HCT116 (cell line): ENCODE results near the gene CTSV. TPM values are rescaled to one million over a fixed set of nuclear protein-coding genes. Genes with fewer than 3 reads are reported as not detected.
A peak's percentile ranks its signal among the peaks of the same experiment; 100 is the strongest.
"Not testable (repeated sequence)": the region's sequence is repeated elsewhere in the genome, so short reads cannot be mapped to it uniquely, and the experiment has no call there.

Experiments used
- ATAC-seq: fragments of 200-7000 bp; cut with Tn5 transposase; 2 replicates; pipeline ENCODE4 v1.9.1; 2020; ENCODE audit warnings: mild to moderate bottlenecking, moderate library complexity
- BruUV-seq: library from RNA; stranded (reverse); fragments of 400-500 nt; replicated peaks from 2 replicates; lab custom pipeline; 2021; lab: Mats Ljungman, UMichigan
- CTCF ChIA-PET: fragments of 300-600 bp; sonication (Branson Sonifier 250); formaldehyde crosslinking; loops from one replicate; lab custom pipeline; 2021; ENCODE audit warnings: antibody characterized with exemption; lab: Charles Lee
- POLR2A ChIA-PET: fragments of 300-600, 350-600 bp; sonication (Branson Sonifier 250); formaldehyde crosslinking; loops from one replicate; lab custom pipeline; 2021; ENCODE audit warnings: antibody characterized with exemption; lab: Charles Lee
- RAD21 ChIA-PET, 2 experiments: fragments of 300-600 bp; sonication (Branson Sonifier 250); formaldehyde crosslinking; loops; one replicate each; lab custom pipeline; 2023; ENCODE audit warnings: low total read pairs in 2 of 2; ENCODE audit not compliant: uncharacterized antibody in 2 of 2, unreplicated experiment in 2 of 2, low non-redundant PET in 1 of 2; lab: Charles Lee
- DNase-seq: peaks from one replicate; pipeline ENCODE4 v3.0.0-alpha.2; 2010; ENCODE audit warnings: low read depth, low spot score
- H2AFZ ChIP-seq: fragments of 200-600 bp; shearing (Covaris generic), sonication (generic); 2 replicates; pipeline ENCODE4 v1.6.1; 2017; ENCODE audit warnings: low read depth, mixed run types, mixed read lengths, antibody characterized with exemption, low read length; ENCODE audit not compliant: poor library complexity, severe bottlenecking
- H3K27ac ChIP-seq: 2 replicates; pipeline ENCODE4 v1.5.1; 2012; ENCODE audit warnings: low read depth, low read length
- H3K27me3 ChIP-seq: fragments of 200-600 bp; sonication (generic); 2 replicates; pipeline ENCODE4 v1.6.1; 2016; ENCODE audit warnings: mixed run types, low read length, mixed read lengths; ENCODE audit not compliant: insufficient read depth
- H3K36me3 ChIP-seq, 2 experiments: fragments of 200-500 bp in 1 of 2; fragments of 200-600 bp in 1 of 2; sonication (Bioruptor generic) in 1 of 2; sonication (generic) in 1 of 2; 2 replicates each; pipeline versions ENCODE4 v1.5.1 to v1.6.1; 2014 to 2016; ENCODE audit warnings: low read length in 2 of 2, inconsistent platforms in 1 of 2, mixed read lengths in 1 of 2, mixed run types in 1 of 2; ENCODE audit not compliant: insufficient read depth in 2 of 2, control insufficient read depth in 1 of 2
- H3K4me1 ChIP-seq, 2 experiments: fragments of 200-600 bp in 1 of 2; sonication (generic) in 1 of 2; 2 replicates each; pipeline versions ENCODE4 v1.5.1 to v1.6.1; 2012 to 2017; ENCODE audit warnings: low read length in 2 of 2, inconsistent platforms in 1 of 2, mild to moderate bottlenecking in 1 of 2, mixed read lengths in 1 of 2, mixed run types in 1 of 2, moderate library complexity in 1 of 2; ENCODE audit not compliant: insufficient read depth in 2 of 2, control insufficient read depth in 1 of 2
- H3K4me2 ChIP-seq: fragments of 200-600 bp; sonication (generic); 2 replicates; pipeline ENCODE4 v1.6.1; 2017; ENCODE audit warnings: mixed run types, low read length, mixed read lengths
- H3K4me3 ChIP-seq, 2 experiments: fragments of 200-600 bp in 1 of 2; sonication (generic) in 1 of 2; replicated peaks in 1 of 2; 2 replicates each; pipeline ENCODE4 v1.5.1; 2011 to 2016; ENCODE audit warnings: low read length in 2 of 2, control low read depth in 1 of 2, low read depth in 1 of 2, mild to moderate bottlenecking in 1 of 2, mixed read lengths in 1 of 2, mixed run types in 1 of 2
- H3K79me2 ChIP-seq: fragments of 200-600 bp; sonication (generic); 2 replicates; pipeline ENCODE4 v1.6.1; 2017; ENCODE audit warnings: mild to moderate bottlenecking, mixed run types, low read length, moderate library complexity, mixed read lengths; ENCODE audit not compliant: insufficient read depth
- H3K9ac ChIP-seq: fragments of 200-600 bp; sonication (generic); 2 replicates; pipeline ENCODE4 v1.6.1; 2016; ENCODE audit warnings: low read length, mixed read lengths
- H3K9me2 ChIP-seq: fragments of 200-600 bp; sonication (generic), shearing (Covaris generic); 2 replicates; pipeline ENCODE4 v1.6.1; 2017; ENCODE audit warnings: mixed run types, mild to moderate bottlenecking, moderate library complexity; ENCODE audit not compliant: insufficient read depth
- H3K9me3 ChIP-seq, 2 experiments: fragments of 200-500 bp in 1 of 2; fragments of 200-600 bp in 1 of 2; sonication (Bioruptor generic) in 1 of 2; sonication (generic) in 1 of 2; 2 replicates each; pipeline ENCODE4 v1.6.1; 2014 to 2017; ENCODE audit warnings: low read length in 2 of 2, mixed read lengths in 2 of 2, inconsistent platforms in 1 of 2, low read depth in 1 of 2, mild to moderate bottlenecking in 1 of 2, mixed run types in 1 of 2, moderate library complexity in 1 of 2; ENCODE audit not compliant: control insufficient read depth in 1 of 2, insufficient read depth in 1 of 2
- H4K20me1 ChIP-seq: fragments of 200-600 bp; sonication (generic), shearing (Covaris generic); 2 replicates; pipeline ENCODE4 v1.6.1; 2017; ENCODE audit warnings: mixed run types, mild to moderate bottlenecking, moderate library complexity; ENCODE audit not compliant: insufficient read depth
- CBX3 ChIP-seq: IDR thresholded peaks from 2 replicates; pipeline ENCODE4 v1.6.1; 2012; ENCODE audit warnings: low read depth
- intact Hi-C: fragments of 100-400 bp; cut with micrococcal nuclease; formaldehyde crosslinking; loops from 2 replicates; pipeline ENCODE4 v1.10.0; 2022
- total RNA-seq: library from RNA; stranded (reverse); gene quantifications from one replicate; pipeline ENCODE4 v1.2.1, GENCODE V29; 2021; ENCODE audit not compliant: unreplicated experiment
- TF ChIP-seq, protein P1 (sequence below), 3 experiments: fragments of 200-600 bp in 1 of 3; sonication (generic) in 1 of 3; IDR thresholded peaks in 2 of 3; conservative IDR thresholded peaks in 1 of 3; 2 replicates each; pipeline ENCODE4 v1.5.1; 2012 to 2017; ENCODE audit warnings: low read depth in 2 of 3, low read length in 2 of 3, antibody characterized with exemption in 1 of 3, borderline replicate concordance in 1 of 3, control low read depth in 1 of 3, mild to moderate bottlenecking in 1 of 3, mixed read lengths in 1 of 3, mixed run types in 1 of 3, moderate library complexity in 1 of 3; ENCODE audit not compliant: insufficient read depth in 1 of 3

CTSV gene
- total RNA-seq, 1 experiment from 2014 or later = 15.5 TPM

DNA sequence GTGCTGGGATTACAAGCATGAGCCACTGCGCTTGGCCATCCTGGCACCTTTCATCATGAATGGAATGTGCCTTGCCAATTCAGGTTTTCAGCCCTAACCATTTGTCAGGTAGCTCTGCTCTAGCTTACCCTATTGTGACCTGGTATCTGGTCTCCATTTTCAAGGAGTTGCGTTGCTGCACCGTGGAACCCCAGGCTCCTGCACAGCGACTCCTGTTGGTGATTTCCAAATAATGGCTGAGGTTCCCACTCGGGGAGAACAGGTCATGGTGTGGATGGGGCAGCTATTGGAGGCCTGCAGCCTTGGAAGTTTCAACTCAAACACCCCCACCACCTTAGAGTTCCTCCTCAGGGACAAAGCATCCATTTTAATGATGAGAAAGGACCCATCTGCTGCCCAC lies 18.7 kb upstream of the CTSV start:
- Histone ChIP-seq H3K9me3 (no peaks in the 10 kb centered on the region), H3K36me3 (no peaks in the 10 kb centered on the region), H3K79me2 (no peaks in the 10 kb centered on the region), H3K27me3 (no peaks in the 10 kb centered on the region), H3K9ac (no peak overlapping the region), H3K4me2 (no peak overlapping the region), H3K4me1 (peaks cover 5 to 18% of the 10 kb centered on the region in 2 experiments; a peak in 3 of 4 replicates), H3K27ac (no peak overlapping the region), H3K4me3 (no peak overlapping the region), H3K9me2 (no peaks in the 10 kb centered on the region), H4K20me1 (no peaks in the 10 kb centered on the region), H2AFZ (no peak overlapping the region)
- ATAC-seq = no peak
- ChIA-PET CTCF (no interaction called here), POLR2A (no interaction called here), RAD21 (no interaction called here)
- no TSS peak for BruUV-seq
- no peak for DNase-seq
- intact Hi-C loops = no loop called here
- no peak for TF ChIP-seq CBX3
- TF ChIP-seq, protein P1, sequence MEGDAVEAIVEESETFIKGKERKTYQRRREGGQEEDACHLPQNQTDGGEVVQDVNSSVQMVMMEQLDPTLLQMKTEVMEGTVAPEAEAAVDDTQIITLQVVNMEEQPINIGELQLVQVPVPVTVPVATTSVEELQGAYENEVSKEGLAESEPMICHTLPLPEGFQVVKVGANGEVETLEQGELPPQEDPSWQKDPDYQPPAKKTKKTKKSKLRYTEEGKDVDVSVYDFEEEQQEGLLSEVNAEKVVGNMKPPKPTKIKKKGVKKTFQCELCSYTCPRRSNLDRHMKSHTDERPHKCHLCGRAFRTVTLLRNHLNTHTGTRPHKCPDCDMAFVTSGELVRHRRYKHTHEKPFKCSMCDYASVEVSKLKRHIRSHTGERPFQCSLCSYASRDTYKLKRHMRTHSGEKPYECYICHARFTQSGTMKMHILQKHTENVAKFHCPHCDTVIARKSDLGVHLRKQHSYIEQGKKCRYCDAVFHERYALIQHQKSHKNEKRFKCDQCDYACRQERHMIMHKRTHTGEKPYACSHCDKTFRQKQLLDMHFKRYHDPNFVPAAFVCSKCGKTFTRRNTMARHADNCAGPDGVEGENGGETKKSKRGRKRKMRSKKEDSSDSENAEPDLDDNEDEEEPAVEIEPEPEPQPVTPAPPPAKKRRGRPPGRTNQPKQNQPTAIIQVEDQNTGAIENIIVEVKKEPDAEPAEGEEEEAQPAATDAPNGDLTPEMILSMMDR (IDR thresholded peaks at IDR 0.05 in 2 of 3, conservative IDR thresholded peaks at IDR 0.05 in 1 of 3; ENCODE audit: borderline replicate concordance in 1 of 3, insufficient read depth in 1 of 3, low read depth in 2 of 3, low read length in 2 of 3) = peak in 1 of 3 experiments; percentile 37; a peak in 2 of 6 replicates

- POLR2A ChIA-PET = not testable (repeated sequence)
Observed at GRCh38 chr9:97055891-97056290, 16.9 kb upstream of the CTSV start.

More at GRCh38 chr9:97055891-97056290, 16.9 kb upstream of the CTSV start:
- H3K9me3 ChIP-seq, RAD21 ChIA-PET, H3K9ac ChIP-seq, H3K4me3 ChIP-seq, H3K36me3 ChIP-seq, ATAC-seq, H4K20me1 ChIP-seq, DNase-seq, H3K4me2 ChIP-seq, BruUV-seq, H3K27ac ChIP-seq, H3K9me2 ChIP-seq, CTCF ChIA-PET, H3K79me2 ChIP-seq, intact Hi-C loops, H2AFZ ChIP-seq, H3K27me3 ChIP-seq: not testable (repeated sequence)
- H3K4me1 ChIP-seq = peaks cover 5 to 11% of the 10 kb centered on the region in 2 experiments; a peak in 3 of 4 replicates
